Endometrial microvascular endothelial cells (primary cell): Measurements from ENCODE around the gene CDH13. TPM values are rescaled to one million over a fixed set of nuclear protein-coding genes. Genes with fewer than 3 reads are reported as not detected.

ENCODE experiments used
- in situ Hi-C: cut with HindIII; loops from 2 replicates; pipeline ENCODE4 v1.10.0; 2017; ENCODE audit warnings: low sequenced_read_pairs, low pct_unique_long_range_greater_than_20kb; ENCODE audit errors: inconsistent ontology term
- total RNA-seq: library from RNA; depleted of rRNA; stranded (reverse); fragments of >200 nt; gene quantifications from one replicate; pipeline ENCODE4 v1.2.3, GENCODE V29; 2015; ENCODE audit errors: inconsistent ontology term

CDH13 gene
- total RNA-seq, 1 donor from 2014 or later, result 75.5 TPM

DNA sequence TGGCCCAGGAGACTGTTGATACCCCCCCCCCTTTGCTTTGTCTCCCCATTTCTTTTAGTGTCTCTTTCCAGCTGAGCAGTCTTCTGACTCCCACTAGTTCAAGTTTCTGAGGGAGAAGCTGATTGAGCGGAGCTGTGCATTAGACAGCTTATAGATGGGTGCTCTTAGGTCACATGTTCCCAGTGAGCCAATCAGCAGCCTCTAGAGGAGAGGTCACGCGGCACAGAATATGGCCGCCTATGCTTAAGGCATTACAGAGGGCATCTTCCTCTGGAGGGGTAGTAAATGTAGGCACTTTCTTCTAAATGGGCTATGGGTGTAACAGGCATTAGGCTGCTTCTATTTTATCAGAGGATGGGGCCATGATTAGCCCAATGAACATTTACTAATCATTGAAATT lies 131.6 kb downstream of the CDH13 start:
- in situ Hi-C loops, result no loop called here

DNA sequence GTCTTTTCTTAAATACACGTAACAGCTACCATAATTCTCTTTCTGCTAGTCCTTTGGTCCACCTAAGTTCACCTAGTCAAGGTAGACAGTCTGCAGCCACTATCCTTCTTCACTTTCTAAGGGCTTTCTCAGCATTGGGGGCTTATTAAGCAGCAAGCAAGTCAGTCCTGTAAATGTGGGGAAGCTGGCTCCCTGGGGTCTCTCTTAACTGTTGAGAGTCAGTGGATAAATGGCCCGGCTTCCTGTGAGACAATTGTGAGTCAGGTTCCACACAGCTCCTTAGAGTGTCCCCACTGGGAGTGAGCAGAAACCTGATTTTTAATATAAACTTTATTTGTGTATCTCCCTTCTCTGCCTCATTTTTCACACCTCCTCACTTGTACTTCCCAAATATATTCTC lies 132.1 kb downstream of the CDH13 start:
- in situ Hi-C loops, result no loop called here

DNA sequence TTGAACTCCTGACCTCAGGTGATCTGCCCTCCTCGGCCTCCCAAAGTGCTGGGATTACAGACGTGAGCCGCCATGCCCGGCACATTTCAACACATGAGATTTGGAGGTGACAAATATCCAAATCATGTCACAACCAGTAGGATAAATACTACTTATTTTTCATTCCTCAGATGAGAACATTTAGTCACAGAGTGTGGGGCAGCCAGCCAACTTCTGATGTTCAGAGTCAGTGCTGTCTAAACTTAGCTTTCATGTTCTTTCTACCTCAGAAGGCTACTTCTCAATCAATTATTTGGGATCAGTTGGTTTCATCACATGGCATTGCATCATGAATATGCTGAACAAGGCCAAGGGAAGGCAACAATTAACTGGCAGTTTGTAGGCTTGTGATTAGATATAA lies 134.5 kb downstream of the CDH13 start:
- in situ Hi-C loops, result no loop called here

DNA sequence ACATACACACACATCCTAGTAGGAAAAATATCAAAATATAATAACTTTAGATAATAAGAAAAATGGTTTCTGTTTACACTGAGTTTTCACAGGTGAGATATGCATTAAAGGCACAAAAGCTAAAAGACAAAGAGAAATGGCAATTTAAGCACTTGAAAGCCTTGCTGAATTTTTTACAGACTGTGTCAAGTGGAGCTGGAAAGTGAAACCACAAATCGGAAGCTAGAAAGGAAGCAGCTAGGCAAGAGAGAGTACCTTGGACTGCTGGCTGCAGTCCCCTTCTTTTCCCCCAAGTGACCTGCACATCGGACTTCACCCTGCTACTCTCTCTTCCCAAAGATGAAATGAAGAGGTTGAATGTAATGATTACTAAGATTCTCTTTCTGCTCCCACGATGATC lies 135.1 kb downstream of the CDH13 start:
- in situ Hi-C loops, result no loop called here

DNA sequence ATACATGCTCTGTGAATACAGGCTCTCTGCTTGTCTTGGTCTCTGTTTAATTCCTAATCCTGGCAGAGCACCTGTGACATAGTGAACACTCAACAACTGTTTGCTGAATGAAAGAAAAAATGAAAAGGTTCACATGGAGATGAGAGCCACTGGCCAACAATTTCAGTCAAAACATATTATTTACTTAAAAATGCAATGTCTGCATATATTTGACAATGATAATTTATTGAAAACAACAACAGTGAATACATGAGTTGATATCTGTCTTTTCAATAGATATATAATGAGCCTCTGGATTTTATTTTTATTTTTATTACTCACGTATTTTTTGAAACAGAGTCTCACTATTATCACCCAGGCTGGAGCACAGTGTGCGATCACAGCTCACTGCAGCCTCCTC lies 136.6 kb downstream of the CDH13 start:
- in situ Hi-C loops, result no loop called here

DNA sequence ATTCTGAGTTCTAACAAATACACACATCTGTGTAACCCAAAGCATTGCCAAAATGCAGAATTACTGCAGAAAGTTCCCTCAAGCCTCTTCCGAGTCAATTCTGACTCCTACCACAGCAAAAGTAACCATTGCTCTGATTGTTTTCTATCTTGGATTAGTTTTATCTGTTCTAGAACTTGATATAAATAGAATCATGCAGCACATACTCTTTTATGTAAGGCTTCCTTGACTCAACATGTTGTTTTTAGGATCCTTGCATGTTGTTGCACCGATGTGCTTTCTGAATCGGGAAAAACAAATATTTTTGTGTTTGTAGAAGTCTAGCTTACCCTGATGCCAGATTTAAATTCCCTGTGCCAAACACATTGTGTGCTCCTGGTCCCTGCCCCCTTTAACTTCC lies 140.4 kb downstream of the CDH13 start:
- in situ Hi-C loops, result no loop called here

DNA sequence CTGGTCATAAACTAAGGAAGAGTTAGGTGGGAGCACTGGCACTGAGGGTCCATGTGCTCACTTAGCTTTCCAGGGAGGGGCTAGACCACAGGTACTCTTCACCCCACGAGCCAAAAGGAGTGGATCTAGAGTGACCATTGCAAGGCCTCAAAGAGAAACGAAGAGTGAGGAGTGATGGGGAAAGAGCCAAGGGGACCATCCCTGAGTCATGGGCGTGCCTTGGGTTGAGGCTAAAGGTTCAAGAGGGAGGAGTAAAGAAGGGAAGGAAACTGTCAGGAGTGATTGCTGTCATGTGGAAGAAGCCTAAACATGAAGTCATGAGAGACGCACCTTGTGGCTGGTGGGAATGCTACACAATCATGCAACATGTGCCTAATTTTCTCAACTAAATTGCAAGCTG lies 141.0 kb downstream of the CDH13 start:
- in situ Hi-C loops, result no loop called here

DNA sequence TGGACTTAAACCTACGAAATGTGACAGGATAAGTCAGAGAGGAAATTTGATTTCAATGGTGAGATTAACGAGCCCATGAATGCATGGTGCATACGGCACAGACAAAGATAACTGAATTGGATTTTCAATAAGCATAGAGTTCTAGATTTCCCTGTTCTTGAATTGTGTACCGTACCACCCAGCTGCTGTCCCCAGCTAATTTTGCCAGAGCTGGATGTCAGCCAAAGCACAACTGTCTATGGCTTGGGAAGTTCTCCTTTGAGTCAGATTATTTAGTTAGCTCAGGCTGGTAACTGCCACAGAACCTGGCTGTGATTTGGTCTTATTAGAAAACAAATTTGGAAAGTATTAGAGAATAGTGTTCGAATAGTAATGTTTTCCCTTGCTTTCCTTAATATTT lies 143.1 kb downstream of the CDH13 start:
- in situ Hi-C loops, result no loop called here

DNA sequence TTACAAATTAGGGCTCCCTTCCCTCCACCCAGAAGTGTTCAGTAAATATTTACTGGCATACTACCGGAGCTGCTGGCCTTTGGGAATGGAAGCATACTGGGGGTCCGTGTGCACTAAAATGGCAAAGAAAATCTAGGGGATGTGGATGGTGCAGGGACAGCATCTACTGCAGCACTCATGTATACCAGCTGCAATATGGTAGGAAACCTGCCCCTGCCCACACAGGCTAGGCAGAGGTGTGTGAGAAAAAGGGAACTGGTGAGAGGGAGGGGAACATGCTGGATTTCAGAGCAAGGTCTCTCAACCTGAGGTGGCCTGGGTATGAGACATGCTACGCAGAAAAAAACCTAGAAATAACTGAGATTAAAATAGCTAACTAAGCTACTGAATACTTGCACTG lies 145.4 kb downstream of the CDH13 start:
- in situ Hi-C loops, result no loop called here

DNA sequence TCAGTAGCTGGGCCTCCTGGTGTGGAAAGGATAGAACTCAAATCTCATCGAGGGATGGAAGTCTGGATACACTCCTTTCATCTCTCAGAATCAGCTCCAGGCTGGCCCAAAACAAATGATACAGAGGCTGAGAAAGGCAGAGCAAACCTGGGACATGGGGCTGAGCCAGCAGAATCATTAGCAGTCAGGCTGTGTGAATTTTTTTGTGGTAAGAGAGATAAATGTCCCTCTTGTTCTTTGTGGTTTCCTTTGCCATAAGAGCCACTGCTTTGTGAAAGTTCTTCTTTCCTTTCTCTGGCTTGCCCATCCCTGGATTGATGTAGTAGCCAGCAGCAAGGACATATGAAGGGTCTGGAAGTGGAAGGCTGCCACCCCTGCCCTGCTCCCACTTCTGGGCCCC lies 146.2 kb downstream of the CDH13 start:
- in situ Hi-C loops, result no loop called here

DNA sequence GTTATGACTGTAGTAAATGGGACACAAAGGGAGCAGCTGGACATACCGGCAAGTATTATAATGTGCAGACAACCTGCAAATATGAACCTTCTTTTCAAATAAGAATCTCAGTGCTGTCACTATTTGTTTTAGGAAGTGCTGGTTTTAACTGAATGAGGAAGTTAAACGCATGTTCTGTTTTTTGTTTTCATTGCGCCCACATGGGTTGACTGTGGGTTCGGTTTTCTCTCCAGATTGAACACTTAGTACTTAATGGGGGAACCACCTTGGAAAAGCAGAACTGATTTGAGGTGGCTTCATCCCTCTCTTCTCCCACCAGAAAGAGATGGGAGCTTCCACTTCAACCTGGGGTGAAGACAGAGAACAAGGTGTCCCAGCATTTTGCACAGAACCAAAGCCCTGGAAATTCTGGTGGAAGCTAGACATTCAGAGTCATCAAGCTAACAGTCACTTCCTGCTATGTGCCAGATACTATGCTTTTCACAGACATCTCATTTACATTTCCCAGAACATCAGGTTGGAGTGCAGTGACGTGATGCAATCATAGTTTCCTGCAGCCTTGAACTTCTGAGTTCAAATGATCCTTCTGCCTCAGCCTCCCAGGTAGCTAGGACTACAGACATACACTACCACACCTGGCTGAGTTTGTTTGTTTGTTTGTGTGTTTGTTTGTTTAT lies 149.8 kb downstream of the CDH13 start:
- in situ Hi-C loops, result no loop called here

DNA sequence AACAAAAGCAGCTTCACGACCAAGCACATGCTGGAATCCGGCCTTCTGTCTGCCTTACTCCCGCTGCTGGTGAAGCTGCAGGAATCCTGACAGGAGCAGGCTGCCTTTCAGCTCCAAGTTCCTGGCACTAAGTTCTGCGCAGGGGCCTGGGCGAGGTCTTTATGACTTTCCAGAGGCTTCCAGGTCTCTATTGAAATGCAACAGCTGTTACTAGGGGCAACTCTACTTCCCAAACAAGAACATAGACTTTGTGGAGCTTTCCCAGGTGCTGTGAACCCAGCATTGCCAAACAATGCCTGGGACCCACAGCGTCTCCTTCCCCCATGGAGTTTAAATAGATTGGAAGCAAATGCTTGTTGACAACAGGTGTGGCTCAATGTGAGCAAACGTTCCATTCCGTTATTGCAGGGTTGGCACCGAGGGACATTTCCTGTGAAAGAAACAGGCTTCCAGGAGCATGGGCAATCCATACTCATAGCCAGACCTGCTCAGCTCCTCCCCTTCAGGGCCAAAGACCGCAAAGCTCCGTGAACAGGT lies 156.0 kb downstream of the CDH13 start:
- in situ Hi-C loops, result no loop called here

DNA sequence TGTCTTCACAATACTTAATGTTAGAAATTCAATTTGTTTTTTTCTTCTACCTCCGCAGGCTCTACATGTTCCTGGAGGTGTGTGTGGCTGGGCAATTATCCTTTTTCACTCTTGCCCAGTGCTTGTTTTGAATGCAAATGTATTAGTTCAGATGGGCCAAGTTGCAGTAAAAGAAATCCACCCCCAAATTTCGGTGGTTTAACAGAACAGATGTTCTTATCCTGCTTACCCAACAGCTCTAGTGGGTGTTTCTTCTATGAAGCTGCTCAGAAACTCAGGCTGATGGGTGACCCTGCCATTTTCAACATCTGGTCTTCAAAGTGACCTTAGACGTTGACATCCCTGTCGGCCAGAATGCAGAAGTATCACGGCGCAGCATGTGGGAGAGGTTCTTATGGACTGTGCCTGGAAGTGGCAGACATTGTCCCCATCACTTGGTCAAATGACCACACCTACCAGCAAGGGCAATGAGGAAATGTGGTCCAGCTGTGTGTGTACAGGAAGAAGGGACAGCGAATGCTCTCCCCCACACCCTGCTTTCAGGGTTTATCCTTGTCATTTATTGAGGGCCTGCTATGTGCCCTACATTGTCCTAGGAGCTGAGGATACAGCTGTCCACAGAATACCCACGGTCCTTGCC lies 157.3 kb downstream of the CDH13 start:
- in situ Hi-C loops, result no loop called here

DNA sequence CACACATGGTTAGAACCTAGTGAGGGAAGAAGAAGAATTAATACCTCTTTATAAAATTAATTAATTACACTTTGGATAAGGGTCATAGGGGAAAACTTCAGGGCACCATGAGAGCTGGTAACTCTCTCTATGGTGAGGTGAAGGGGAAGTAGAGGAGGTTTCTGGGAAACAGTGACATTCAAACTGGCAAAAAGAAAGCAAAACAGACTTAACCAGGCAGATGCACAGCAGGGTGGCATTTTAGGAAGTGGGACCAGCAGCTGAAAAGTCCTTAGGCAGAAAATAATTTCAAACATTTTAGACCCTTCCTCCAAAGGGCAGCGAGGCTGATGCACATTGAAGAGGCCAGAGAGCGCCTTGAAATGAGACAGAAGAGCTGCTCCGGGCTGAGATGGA lies 157.8 kb downstream of the CDH13 start:
- in situ Hi-C loops, result no loop called here

DNA sequence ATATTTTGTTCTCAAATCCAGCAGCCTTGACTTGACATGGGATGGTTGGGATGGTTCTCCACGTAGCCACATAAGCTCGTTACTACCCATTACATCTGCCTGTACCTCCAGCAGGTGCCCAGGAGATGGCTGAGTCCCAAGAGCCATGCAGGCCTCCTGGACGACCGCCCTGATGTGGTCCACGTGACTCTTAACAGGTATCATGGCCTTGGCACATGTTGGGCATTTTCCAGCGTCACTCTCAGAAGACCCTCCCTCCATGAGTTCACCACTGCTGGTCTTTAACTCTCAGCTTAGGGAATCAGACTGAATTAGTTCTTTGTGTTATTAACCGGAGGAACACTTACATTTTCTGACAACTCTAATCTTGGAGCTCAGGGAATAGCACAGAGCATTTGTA lies 161.5 kb downstream of the CDH13 start:
- in situ Hi-C loops, result no loop called here

DNA sequence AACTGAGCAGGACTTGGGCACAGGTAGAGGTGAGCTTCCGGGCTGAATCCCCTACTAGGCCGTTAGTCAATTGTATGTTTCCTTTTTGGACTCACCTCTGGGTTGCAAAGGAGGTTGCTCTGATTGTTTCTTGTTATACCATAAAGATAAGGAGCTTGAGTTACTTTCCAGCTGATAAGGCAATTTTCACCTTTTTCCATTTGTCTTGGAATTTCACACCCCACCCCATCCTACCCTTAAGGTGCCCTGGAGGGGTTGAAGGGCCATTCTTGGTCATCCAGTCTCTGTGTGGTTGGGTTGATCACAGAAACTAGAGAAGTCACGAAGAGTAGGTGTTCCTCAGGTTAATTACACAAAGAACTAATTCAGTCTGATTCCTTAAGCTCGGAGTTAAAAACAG lies 162.2 kb downstream of the CDH13 start:
- in situ Hi-C loops, result no loop called here

DNA sequence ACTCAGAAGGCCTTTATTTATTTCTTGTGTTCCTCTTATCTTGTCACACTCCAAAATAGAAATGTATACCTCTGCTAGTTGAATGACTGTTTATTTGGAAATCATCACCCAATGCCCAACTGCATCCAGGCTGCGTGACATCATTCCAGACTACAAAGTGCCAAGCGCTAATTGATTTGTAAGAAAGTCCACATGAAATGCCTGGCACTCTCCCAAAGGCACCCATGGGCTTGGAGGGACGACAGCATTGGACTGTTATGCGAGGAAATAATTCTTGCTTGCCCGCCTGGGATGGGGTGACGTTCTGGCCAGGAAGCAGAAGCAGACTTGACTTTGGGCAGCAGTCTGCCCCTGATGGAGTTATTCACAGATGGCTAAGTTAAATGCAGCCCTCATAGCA lies 165.9 kb downstream of the CDH13 start:
- in situ Hi-C loops, result no loop called here

DNA sequence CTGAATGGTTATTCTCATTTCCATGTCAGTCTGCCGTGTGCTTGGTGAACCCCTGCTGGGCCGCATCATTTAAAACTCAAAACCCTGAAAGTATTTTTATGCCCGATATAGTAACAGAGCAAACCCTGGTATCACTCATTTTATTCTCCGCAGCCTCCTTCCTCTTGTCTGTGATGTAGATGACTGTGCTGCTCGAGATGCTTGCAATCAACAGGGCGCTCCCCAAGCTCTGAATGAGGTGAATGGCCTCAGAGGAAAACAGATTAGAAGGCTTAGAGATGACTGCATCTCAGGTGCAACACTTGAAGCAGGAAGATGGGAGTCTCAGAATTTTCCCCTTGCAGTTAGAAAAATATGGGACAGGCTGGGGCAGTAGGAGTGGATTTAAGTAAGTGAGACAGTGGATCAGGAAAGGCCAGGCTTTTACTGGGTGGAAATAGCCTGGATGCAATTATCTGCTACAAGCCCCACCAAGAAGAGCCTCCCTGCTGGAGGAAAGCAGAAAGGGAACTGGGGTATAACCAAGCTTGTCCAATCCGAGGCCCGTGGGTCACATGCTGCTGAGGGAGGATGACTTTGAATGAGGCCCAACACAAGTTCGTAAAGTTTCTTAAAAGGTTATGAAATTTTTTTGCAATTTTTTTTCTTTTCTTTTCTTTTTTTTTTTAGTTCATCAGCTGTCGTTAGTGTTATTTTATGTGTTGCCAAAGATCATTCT lies 166.9 kb downstream of the CDH13 start:
- in situ Hi-C loops, result no loop called here

DNA sequence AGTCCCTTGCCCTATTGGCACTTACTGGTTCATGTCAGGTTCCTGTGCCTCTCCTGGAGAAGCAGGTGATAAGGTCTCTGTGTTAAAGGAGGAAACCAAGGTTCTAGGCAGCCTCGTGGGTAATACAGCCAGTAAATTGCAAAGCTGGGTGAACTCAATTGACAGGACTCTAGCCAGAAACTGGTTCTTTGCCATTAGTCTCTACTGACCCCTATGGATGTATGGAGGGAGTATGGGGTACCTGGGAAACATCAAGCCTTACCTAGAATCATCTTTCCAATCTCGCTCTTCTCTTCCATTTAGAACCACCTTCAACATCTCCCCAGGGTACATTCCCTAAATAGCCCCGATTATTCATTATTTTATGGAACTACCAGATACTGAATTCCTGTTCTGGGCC lies 169.3 kb downstream of the CDH13 start:
- in situ Hi-C loops, result no loop called here

DNA sequence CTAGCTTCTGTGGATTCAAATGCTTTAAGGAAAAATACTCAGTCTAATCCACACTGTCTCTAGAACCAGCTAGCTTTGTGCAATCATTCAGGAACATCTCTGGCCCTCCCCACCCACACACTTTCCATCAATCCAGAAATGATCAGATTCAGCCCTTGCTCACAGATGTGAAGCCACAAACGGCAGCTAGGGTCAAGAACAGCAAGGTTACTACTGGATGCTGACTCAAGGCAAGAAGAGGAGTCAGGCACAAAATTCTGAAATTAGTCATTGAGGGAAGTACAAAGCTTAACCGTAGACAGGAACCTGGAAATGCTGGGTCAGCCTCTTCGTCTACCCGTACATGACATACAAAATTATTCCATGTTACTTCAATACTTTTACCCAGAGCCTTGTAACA lies 174.6 kb downstream of the CDH13 start:
- in situ Hi-C loops, result no loop called here
